ENCODE data around the gene NCAM1.

The NCAM1 gene

GRCh38 chr11:113087706-113088105, 126.5 kb downstream of the NCAM1 start:
- DNase-seq (ENCODE audit: low spot score), result no peak

GRCh38 chr11:113090716-113091480, 129.7 kb downstream of the NCAM1 start:
- no peak for DNase-seq (ENCODE audit: low spot score)

GRCh38 chr11:113091481-113091780, 130.2 kb downstream of the NCAM1 start:
- DNase-seq (ENCODE audit: low spot score), result no peak

GRCh38 chr11:113096648-113097047, 135.4 kb downstream of the NCAM1 start:
- DNase-seq (ENCODE audit: low spot score), result no peak

GRCh38 chr11:113103932-113104690, 142.9 kb downstream of the NCAM1 start:
- no peak for DNase-seq (ENCODE audit: low spot score)

GRCh38 chr11:113104691-113105251, 143.6 kb downstream of the NCAM1 start:
- DNase-seq (ENCODE audit: low spot score), result no peak

- no peak for DNase-seq (ENCODE audit: low spot score)
Measured at GRCh38 chr11:113105592-113105991, 144.4 kb downstream of the NCAM1 start.

- DNase-seq (ENCODE audit: low spot score), result peak; percentile 68
Measured at GRCh38 chr11:113106507-113106906, 145.3 kb downstream of the NCAM1 start.

- DNase-seq (ENCODE audit: low spot score), result no peak
Measured at GRCh38 chr11:113110046-113110445, 148.8 kb downstream of the NCAM1 start.

- no peak for DNase-seq (ENCODE audit: low spot score)
Measured at GRCh38 chr11:113111156-113111555, 149.9 kb downstream of the NCAM1 start.

GRCh38 chr11:113112307-113112706, 151.1 kb downstream of the NCAM1 start:
- DNase-seq (ENCODE audit: low spot score), result no peak

- DNase-seq (ENCODE audit: low spot score), result peak; percentile 69
Measured at GRCh38 chr11:113113801-113114704, 152.8 kb downstream of the NCAM1 start.

- DNase-seq (ENCODE audit: low spot score), result no peak
Measured at GRCh38 chr11:113114705-113115027, 153.4 kb downstream of the NCAM1 start.

- no peak for DNase-seq (ENCODE audit: low spot score)
Measured at GRCh38 chr11:113118104-113118503, 156.9 kb downstream of the NCAM1 start.

- peak; percentile 15 for DNase-seq (ENCODE audit: low spot score)
Measured at GRCh38 chr11:113119074-113119473, 157.9 kb downstream of the NCAM1 start.

GRCh38 chr11:113119966-113120736, 158.9 kb downstream of the NCAM1 start:
- no peak for DNase-seq (ENCODE audit: low spot score)

- DNase-seq (ENCODE audit: low spot score), result no peak
Measured at GRCh38 chr11:113121746-113122145, 160.5 kb downstream of the NCAM1 start.

GRCh38 chr11:113124006-113124405, 162.8 kb downstream of the NCAM1 start:
- DNase-seq (ENCODE audit: low spot score), result no peak

GRCh38 chr11:113124578-113124977, 163.4 kb downstream of the NCAM1 start:
- no peak for DNase-seq (ENCODE audit: low spot score)

GRCh38 chr11:113129261-113129992, 168.2 kb downstream of the NCAM1 start:
- no peak for DNase-seq (ENCODE audit: low spot score)

Data from AG08395 (cell line).